DMS79 (cell line): ENCODE results near the gene TICAM2.

Experiments
- DNase-seq: peaks from one replicate; lab custom pipeline; 2025; lab: John Stamatoyannopoulos, UW

The TICAM2 gene

GRCh38 chr5:115607935-115608334 lies 5.7 kb upstream of the TICAM2 start:
- no peak for DNase-seq

DNA sequence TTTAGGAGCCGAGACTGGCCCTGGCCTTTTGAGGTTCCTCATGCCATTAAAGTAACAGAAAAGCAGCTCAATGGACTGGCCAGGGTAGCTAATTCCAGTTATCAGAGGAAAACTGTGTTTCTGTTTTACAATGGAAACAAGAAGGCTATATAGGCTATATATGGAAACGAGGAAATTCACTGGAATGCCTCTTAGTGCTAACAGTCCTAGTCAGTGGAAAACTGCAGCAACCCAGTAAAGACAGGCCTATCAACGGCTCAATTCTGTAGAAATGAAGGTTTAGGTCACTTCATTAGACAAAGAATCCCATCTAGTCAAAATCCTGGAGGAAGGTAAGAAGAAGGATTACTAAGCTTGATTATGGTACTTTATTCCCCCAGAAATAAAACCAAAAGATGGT lies 3.2 kb upstream of the TICAM2 start:
- no peak for DNase-seq

GRCh38 chr5:115602591-115603125 lies 379 bp upstream of the TICAM2 start:
- DNase-seq: peak; percentile 11

DNA sequence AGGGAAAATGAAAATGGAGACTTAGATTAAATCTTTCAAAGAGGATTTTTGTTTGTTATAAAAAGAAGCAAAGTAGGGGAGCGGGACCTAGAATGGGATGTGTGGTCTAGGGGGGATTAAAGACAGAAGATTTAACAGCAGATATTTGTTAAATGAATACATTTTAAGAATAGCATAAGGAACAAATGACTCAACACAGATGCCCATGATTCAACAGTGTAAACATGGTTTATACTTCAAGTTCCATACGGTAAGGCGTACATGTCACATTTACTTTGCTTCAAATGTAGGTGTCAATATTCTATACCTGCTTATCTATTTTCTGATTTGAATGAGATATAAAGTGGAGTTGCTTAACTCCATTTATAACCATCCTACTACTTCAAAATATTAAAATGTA lies 1.5 kb downstream of the TICAM2 start:
- DNase-seq: no peak

DNA sequence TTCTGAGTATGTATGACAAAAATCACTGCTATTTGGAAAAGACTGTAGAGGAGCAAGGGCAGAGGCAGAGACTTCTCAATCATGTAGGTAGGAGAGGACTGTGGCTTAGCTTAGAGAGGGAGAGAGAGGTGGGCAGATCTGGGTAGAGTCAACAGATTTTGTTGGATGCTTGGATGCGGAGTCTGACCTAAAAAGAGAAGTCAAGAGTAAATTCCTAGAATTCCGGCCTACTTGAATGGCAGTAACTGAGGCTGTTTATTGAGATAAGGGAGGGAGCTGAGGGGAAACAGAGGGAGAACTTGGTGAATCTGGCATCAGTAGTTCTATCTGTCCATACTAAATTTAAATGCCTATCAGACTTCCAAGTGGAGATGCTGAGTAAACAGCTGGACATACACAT lies 2.4 kb downstream of the TICAM2 start:
- DNase-seq: no peak

DNA sequence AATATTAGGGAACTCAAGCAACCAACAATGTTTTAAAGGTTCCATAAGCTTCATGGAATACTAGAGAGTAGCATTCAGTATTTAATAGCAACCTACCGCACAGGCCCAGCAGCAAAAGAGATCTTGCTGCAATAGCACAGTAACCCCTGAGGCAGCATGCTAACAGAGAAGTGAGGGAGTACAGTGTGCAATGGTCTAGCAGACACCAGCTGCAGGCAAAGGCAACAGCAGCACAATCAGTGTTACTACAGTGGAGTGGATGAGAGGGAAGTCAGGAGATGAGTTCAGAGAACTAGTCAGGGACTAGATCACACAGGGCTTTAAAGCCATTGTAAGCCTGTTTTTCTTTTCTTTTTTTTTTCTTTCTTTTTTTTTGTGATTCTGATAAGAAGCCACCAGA lies 2.8 kb downstream of the TICAM2 start:
- no peak for DNase-seq

DNA sequence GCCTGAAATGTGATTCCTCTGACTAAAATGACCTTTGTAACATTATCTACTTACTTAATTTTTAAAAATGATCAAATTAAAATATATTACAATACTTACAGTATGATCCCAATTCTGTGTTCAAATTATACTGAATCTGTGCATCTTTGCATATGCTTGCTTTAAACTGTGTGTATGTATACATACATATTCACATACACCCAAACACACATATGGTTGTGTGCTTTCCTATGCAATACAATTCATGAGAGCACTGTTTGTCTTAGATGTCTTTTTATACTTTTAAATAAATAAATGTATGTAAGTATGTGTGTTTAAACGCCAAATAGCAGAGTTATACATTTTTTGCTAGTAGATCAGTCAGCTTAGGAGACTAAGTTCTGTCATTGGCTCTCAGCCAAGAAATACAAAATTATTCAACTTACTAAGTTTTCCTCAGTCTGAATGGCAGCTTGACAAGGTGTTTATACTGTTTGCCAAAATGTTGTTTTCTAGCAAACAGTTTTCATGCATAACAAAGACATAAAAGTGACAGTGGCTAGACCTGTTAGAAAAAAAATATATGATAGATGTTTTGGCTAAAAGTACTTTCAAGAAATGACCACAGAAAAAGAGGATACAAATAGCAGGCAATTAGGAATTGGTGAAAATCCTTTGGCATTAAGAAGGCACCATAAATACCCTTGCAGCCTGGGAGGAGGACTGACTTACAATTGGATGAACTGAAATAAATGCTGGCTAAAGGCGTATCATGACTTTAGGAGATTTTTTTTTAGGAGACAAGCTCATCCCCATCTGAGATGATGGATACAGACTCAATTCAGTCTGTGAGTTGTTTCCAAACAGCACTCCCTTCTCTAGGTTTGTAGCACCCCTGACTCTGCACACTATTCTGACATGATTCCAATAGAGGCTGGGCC lies 7.9 kb downstream of the TICAM2 start:
- DNase-seq: no peak

- peak; percentile 48 for DNase-seq
These were observed 13.2 kb downstream of the TICAM2 start for GRCh38 chr5:115589043-115589442.

GRCh38 chr5:115588640-115589039 lies 13.6 kb downstream of the TICAM2 start:
- DNase-seq: peak; percentile 76

GRCh38 chr5:115586525-115587146 lies 15.6 kb downstream of the TICAM2 start:
- no peak for DNase-seq

- DNase-seq: no peak
These were observed 17.0 kb downstream of the TICAM2 start for GRCh38 chr5:115585265-115585664.

DNA sequence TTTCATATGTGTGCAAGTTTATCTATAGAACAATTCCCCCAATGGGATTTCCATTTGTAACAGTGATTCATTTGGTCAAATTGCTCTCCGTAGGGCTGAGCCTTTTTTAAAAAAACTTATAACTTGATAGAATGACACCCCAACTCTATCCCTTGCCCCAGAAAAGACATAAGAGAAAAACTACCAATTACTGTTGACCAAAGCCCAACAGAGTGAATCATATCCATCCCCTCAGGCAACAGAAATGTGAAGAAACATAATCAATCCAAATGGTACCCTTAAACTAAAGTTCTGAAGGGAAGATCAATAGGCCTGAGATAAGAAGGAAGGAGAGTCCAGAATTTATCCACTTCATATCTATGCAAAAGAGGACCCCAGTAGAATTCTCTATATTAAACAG lies 17.8 kb downstream of the TICAM2 start:
- no peak for DNase-seq

DNA sequence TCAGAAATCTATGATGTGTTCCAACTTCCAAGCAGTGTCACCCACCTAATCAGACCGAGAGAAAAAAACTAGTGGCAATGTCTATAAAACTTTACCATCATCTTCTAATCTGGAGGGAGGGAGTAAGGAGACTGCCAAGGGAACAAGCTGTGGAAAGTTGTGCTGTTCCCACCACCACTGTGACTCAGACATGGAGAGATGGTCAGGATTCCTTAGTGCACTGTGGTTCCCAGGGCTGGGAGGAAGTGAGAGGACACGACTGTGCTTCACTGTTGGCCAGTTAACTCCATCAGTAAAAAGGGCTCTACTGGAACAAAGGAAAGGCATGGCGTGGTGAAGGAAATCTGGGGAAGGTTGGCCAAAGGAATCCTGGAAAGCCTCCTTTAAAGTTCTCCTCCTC lies 18.8 kb downstream of the TICAM2 start:
- no peak for DNase-seq

- no peak for DNase-seq
These were observed 21.3 kb downstream of the TICAM2 start for GRCh38 chr5:115580941-115581340.

DNA sequence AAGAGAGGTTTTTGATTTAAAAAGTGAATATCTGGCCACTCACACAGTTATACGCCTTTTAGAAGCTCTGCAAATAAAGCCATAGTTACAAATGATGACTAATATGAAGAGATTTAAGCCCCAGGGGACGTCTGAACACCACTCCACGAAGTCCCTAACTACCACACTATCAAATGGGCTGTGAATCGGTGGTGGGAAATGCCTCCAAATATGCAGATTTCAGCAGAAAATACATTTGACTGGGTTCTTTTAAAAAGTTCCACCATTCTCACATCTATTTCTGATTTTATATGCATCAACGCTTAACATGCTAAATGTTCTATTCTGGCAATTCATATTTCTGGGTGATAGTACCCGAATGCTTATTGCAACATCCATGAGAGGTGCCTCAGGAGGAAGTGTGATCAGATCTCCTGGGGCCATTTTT lies 22.5 kb downstream of the TICAM2 start:
- DNase-seq: no peak

DNA sequence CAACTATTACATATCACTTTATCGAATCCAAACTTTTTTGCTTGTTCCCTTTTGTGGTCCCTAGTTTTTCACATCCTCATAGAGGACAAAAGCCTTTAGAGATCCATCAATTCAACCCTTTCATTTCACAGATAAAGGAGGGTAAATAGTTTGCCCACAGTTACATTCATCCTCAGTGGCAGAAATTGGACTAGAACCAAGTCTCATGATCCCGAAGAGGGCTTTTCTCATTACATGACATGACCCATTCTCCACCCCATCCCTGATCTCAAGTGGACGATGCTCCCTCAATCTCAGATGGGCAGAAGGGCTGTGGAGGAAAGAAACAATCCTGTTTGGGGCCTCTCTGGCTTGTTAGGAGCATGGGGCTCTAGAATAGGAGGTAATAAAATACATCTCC lies 23.1 kb downstream of the TICAM2 start:
- no peak for DNase-seq

DNA sequence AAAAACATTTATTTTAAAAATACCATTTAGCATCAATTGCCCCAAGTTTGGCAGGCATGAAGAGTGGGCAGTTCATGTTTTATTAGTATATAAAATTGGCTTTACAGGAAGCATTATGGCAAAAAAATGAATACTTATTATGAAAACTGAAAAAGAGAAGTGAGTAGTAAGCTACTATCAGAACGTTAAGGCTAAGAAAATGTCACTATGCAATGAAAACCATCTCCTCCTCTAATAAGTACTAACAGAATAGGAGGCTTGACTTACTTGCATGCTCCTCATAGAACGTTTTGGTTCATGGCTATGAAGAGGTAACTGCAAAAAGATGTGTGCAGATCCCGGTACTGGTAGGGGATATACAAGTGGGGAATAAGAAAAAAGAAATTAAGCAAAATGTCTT lies 23.6 kb downstream of the TICAM2 start:
- no peak for DNase-seq

GRCh38 chr5:115577741-115578140 lies 24.5 kb downstream of the TICAM2 start:
- DNase-seq: no peak

DNA sequence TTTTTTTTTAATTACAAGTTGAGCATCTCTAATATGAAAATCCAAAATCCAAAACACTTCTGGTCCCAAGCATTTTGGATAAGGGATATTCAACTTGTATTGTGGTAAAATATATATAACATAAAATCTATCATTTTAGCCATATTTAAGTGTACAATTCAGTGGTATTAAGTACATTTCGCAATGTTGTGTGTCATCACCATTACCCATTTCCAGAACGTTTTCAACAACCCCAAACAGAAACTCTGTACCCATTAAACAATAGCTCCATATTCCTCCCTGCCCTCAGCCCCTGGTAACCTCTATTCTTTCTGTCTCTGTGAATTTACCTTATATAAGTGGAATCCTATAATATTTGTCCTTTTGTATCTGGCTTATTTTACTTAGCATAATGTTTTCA lies 24.9 kb downstream of the TICAM2 start:
- DNase-seq: no peak

DNA sequence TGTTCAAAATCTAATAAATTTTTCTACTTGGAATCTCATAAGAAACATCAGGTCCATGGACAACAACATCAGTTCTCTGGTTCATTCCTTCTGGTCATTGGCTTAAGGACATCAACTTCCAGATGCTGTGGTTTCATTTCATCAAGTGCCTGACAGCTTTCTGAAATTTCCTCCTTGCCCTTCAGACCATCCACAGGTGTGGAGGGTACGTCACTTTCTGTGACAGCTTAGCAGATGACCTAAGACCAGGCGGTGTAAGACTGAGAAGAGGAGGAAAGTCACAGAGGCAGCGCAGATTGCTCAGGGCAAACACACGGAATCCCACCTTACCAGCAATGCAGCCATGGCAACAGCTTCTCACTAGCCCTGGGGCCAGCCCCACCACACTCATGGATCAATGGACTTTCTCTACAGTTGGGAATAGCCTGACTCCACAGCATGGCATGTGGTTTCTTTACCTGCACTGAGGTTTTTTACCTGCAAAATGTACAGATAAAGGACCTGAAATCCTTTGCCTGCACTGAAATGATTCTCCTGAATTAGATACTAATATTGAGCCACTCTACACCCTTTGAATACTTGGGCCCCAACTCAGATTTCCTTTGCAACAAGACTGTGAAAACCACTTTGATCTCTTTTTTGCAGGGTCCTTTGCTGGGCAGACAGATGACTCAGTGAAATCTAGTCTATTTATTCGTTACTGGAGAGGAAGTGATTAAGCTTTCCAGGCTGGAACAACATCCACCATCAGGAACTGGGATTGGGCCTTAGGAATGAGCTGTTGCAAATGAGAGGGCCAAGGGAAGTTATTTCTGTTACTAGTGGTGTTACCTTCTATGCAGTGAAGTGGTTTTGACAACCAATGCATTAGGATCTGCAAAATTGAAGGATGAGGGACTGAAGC lies 26.9 kb downstream of the TICAM2 start:
- no peak for DNase-seq

- no peak for DNase-seq
These were observed 29.1 kb downstream of the TICAM2 start for GRCh38 chr5:115573133-115573532.

- no peak for DNase-seq
These were observed 30.8 kb downstream of the TICAM2 start for GRCh38 chr5:115571441-115571878.
